NCI-H2107 treated with DMSO at 0.1 percent for 48 hours (cell line): Measurements from ENCODE around the gene OR52A1.
"Not testable (repeated sequence)": the region's sequence is repeated elsewhere in the genome, so short reads cannot be mapped to it uniquely, and the experiment has no call there.

ENCODE experiments used
- DNase-seq: peaks from one replicate; lab custom pipeline; 2025; ENCODE audit not compliant: unreplicated experiment; lab: John Stamatoyannopoulos, UW

The OR52A1 gene

GRCh38 chr11:5154657-5155056 is at the start of gene OR52A1:
Gene OR52A1, minus strand, starts transcription at chr11:5154757. Its CDS starts 2,388 bp downstream, at chr11:5152369.
- DNase-seq, result no peak

- DNase-seq, result no peak
Observed at GRCh38 chr11:5203366-5203765, 48.8 kb upstream of the OR52A1 start.

- no peak for DNase-seq
Observed at GRCh38 chr11:5200582-5200981, 46.0 kb upstream of the OR52A1 start, which contains the start of gene OR51V1. Gene OR51V1, minus strand, starts transcription at chr11:5200682. Its CDS starts 0 bp downstream, at chr11:5200682.

GRCh38 chr11:5198285-5198684 is 43.7 kb upstream of the OR52A1 start:
- no peak for DNase-seq

- DNase-seq, result no peak
Observed at GRCh38 chr11:5197536-5197935, 43.0 kb upstream of the OR52A1 start.

GRCh38 chr11:5196731-5197130 is 42.2 kb upstream of the OR52A1 start:
- DNase-seq, result no peak

- no peak for DNase-seq
Observed at GRCh38 chr11:5196067-5196466, 41.5 kb upstream of the OR52A1 start.

- no peak for DNase-seq
Observed at GRCh38 chr11:5192738-5193137, 38.2 kb upstream of the OR52A1 start.

GRCh38 chr11:5188201-5188600 is 33.6 kb upstream of the OR52A1 start:
- DNase-seq, result no peak

- no peak for DNase-seq
Observed at GRCh38 chr11:5178046-5178837, 23.7 kb upstream of the OR52A1 start.

GRCh38 chr11:5174934-5175333 is 20.4 kb upstream of the OR52A1 start:
- DNase-seq, result no peak

GRCh38 chr11:5171856-5172255 is 17.3 kb upstream of the OR52A1 start:
- DNase-seq, result no peak

- not testable (repeated sequence) for DNase-seq
Observed at GRCh38 chr11:5165898-5166297, 11.3 kb upstream of the OR52A1 start.

- not testable (repeated sequence) for DNase-seq
Observed at GRCh38 chr11:5164807-5165206, 10.2 kb upstream of the OR52A1 start.

GRCh38 chr11:5161045-5161444 is 6.5 kb upstream of the OR52A1 start:
- DNase-seq, result not testable (repeated sequence)

GRCh38 chr11:5160217-5160616 is 5.7 kb upstream of the OR52A1 start:
- DNase-seq, result not testable (repeated sequence)

- no peak for DNase-seq
Observed at GRCh38 chr11:5159806-5160205, 5.2 kb upstream of the OR52A1 start.

GRCh38 chr11:5153574-5154431 is 754 bp downstream of the OR52A1 start:
- DNase-seq, result no peak

- DNase-seq, result no peak
Observed at GRCh38 chr11:5151713-5152153, 2.8 kb downstream of the OR52A1 start.

GRCh38 chr11:5144206-5144605 is 10.4 kb downstream of the OR52A1 start:
- DNase-seq, result not testable (repeated sequence)

- DNase-seq, result no peak
Observed at GRCh38 chr11:5137996-5138395, 16.6 kb downstream of the OR52A1 start, which contains the start of gene OR52A5. Gene OR52A5, minus strand, starts transcription at chr11:5138356. Its CDS starts 5,714 bp downstream, at chr11:5132642.

GRCh38 chr11:5137014-5137413 is 17.5 kb downstream of the OR52A1 start:
- no peak for DNase-seq
